Calu3 (cell line): ENCODE data around the gene PIK3AP1. TPM values are rescaled to one million over a fixed set of nuclear protein-coding genes. Genes with fewer than 3 reads are reported as not detected.

Source experiments
- BruUV-seq: library from RNA; stranded (reverse); fragments of 400-500 nt; replicated peaks from 2 replicates; lab custom pipeline; 2021; lab: Mats Ljungman, UMichigan
- CTCF ChIA-PET: fragments of 300-600 bp; sonication (Branson Sonifier 250); formaldehyde crosslinking; loops from one replicate; lab custom pipeline; 2022; ENCODE audit warnings: antibody characterized with exemption; lab: Charles Lee
- DNase-seq: peaks from one replicate; pipeline ENCODE4 v3.0.0; 2022
- H3K27ac Mint-ChIP-seq: one replicate; pipeline ENCODE4 v1.8.0; 2022; ENCODE audit warnings: mixed read lengths; ENCODE audit not compliant: unreplicated experiment
- H3K27me3 Mint-ChIP-seq: one replicate; pipeline ENCODE4 v1.8.0; 2022; ENCODE audit warnings: mixed read lengths; ENCODE audit not compliant: unreplicated experiment
- H3K36me3 Mint-ChIP-seq: one replicate; pipeline ENCODE4 v1.8.0; 2022; ENCODE audit warnings: mild to moderate bottlenecking, moderate library complexity, mixed read lengths; ENCODE audit not compliant: insufficient read depth, unreplicated experiment
- H3K4me1 Mint-ChIP-seq: one replicate; pipeline ENCODE4 v1.8.0; 2022; ENCODE audit warnings: mild to moderate bottlenecking, low read depth, mixed read lengths; ENCODE audit not compliant: unreplicated experiment
- H3K4me3 Mint-ChIP-seq: one replicate; pipeline ENCODE4 v1.8.0; 2022; ENCODE audit warnings: mild to moderate bottlenecking, low read depth, moderate library complexity, mixed read lengths; ENCODE audit not compliant: unreplicated experiment
- H3K9me3 Mint-ChIP-seq: one replicate; pipeline ENCODE4 v1.8.0; 2022; ENCODE audit warnings: low read depth, mixed read lengths; ENCODE audit not compliant: unreplicated experiment
- CTCF ChIP-seq: fragments of 200-600 bp; IDR thresholded peaks from one replicate; pipeline ENCODE4 v1.8.0; 2022; ENCODE audit warnings: antibody characterized with exemption; ENCODE audit not compliant: unreplicated experiment
- intact Hi-C: fragments of 100-400 bp; cut with micrococcal nuclease; formaldehyde crosslinking; loops from one replicate; pipeline ENCODE4 v1.10.0; 2022; ENCODE audit not compliant: unreplicated experiment
- total RNA-seq: library from RNA; stranded (reverse); gene quantifications from 2 replicates; pipeline ENCODE4 v1.2.3, GENCODE V29; 2022

The PIK3AP1 gene
- total RNA-seq, 1 experiment from 2014 or later, result 117 TPM

- no peak for DNase-seq
- BruUV-seq, result no TSS peak
- no peak for TF ChIP-seq CTCF
- Mint-ChIP-seq H3K4me1 (peaks cover 25% of the 10 kb centered on the region), H3K9me3 (no peaks in the 10 kb centered on the region), H3K36me3 (no peaks in the 10 kb centered on the region), H3K4me3 (no peak overlapping the region), H3K27ac (no peak overlapping the region), H3K27me3 (no peaks in the 10 kb centered on the region)
- intact Hi-C loops, result loop anchor here (1.0 kb wide), 1 partner anchor 66 kb away; no protein-coding TSS in a partner anchor
- CTCF ChIA-PET, result no interaction called here
Observed at GRCh38 chr10:96764425-96765060, 44.2 kb upstream of the PIK3AP1 start.

DNA sequence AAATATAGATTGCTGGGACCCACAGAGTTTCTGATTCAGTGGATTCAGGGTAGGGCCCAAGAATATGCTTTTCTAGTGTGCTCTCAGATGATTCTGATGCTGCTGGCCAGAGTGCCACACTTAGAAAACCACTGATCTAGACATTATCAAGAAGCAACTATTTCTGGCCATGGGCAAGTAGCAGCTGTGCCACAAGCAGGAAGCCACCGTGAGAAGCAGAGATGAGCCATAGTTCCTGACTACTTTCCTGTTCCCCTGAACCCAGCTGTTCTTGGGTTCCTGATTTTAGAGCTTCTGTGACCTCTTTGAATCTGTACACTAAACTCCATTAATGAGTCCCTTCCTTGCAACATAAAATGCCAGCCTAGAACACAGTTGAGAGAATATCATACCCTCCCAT lies 38.1 kb upstream of the PIK3AP1 start:
- DNase-seq, result no peak
- TF ChIP-seq CTCF, result no peak
- Mint-ChIP-seq H3K27ac (no peak overlapping the region), H3K4me1 (peaks cover 9% of the 10 kb centered on the region), H3K36me3 (no peaks in the 10 kb centered on the region), H3K27me3 (no peaks in the 10 kb centered on the region), H3K9me3 (no peaks in the 10 kb centered on the region), H3K4me3 (no peak overlapping the region)
- no TSS peak for BruUV-seq
- CTCF ChIA-PET, result no interaction called here
- intact Hi-C loops, result no loop called here

GRCh38 chr10:96756111-96756903 lies 36.0 kb upstream of the PIK3AP1 start:
- no peak for TF ChIP-seq CTCF
- Mint-ChIP-seq H3K27ac (no peak overlapping the region), H3K27me3 (no peaks in the 10 kb centered on the region), H3K36me3 (no peaks in the 10 kb centered on the region), H3K4me3 (no peak overlapping the region), H3K9me3 (no peaks in the 10 kb centered on the region), H3K4me1 (peaks cover 5% of the 10 kb centered on the region)
- CTCF ChIA-PET, result interaction anchor here (0.5 kb wide), 1 partner anchor 188 kb away, joined by 3 read pairs; no protein-coding TSS in a partner anchor
- DNase-seq, result no peak
- BruUV-seq, result no TSS peak
- intact Hi-C loops, result no loop called here

DNA sequence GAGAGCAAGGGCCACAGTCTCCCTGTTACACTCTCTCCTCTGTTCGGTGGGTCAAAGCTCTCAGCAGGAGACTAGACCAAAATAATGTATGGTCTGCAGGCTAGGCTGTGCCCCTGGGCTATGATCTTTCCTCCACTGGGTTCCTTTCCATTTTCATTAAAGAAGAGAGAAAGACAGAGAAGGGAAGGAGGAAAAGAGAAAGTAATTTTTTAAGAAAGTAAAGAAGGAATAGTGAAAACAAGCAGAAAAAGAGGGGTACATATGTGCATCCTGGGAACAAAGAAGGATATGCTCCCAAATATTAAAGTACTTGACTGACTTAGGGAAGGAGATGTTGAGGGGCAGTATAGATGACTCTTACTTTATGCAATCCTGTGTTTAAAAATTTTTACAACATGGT lies 33.6 kb upstream of the PIK3AP1 start:
- H3K27me3 Mint-ChIP-seq, result no peaks in the 10 kb centered on the region
- H3K9me3 Mint-ChIP-seq, result no peaks in the 10 kb centered on the region
- BruUV-seq, result no TSS peak
- no peak for DNase-seq
- peaks cover 2% of the 10 kb centered on the region for H3K4me1 Mint-ChIP-seq
- CTCF ChIA-PET, result no interaction called here
- intact Hi-C loops, result no loop called here
- H3K36me3 Mint-ChIP-seq, result no peaks in the 10 kb centered on the region
- no peak overlapping the region for H3K27ac Mint-ChIP-seq
- TF ChIP-seq CTCF, result no peak
- H3K4me3 Mint-ChIP-seq, result no peak overlapping the region
